ENCODE measurements around the gene PPFIBP2.

GRCh38 chr11:7551571-7551970, 37.8 kb downstream of the PPFIBP2 start:
- no peak for TF ChIP-seq CTCF (conservative IDR thresholded peaks at IDR 0.05; ENCODE audit: low read length)
- no peak for TF ChIP-seq EZH2phosphoT487 (IDR thresholded peaks at IDR 0.05; ENCODE audit: borderline replicate concordance, low read depth, low read length)
